ENCODE data around the gene NOCT.
"Not testable (repeated sequence)": the region's sequence is repeated elsewhere in the genome, so short reads cannot be mapped to it uniquely, and the experiment has no call there.

NOCT gene

GRCh38 chr4:139011225-139011950, 4.2 kb upstream of the NOCT start:
- no peak for DNase-seq (ENCODE audit: low read depth)

GRCh38 chr4:139014371-139015268, 961 bp upstream of the NOCT start:
- DNase-seq (ENCODE audit: low read depth) = no peak

DNA sequence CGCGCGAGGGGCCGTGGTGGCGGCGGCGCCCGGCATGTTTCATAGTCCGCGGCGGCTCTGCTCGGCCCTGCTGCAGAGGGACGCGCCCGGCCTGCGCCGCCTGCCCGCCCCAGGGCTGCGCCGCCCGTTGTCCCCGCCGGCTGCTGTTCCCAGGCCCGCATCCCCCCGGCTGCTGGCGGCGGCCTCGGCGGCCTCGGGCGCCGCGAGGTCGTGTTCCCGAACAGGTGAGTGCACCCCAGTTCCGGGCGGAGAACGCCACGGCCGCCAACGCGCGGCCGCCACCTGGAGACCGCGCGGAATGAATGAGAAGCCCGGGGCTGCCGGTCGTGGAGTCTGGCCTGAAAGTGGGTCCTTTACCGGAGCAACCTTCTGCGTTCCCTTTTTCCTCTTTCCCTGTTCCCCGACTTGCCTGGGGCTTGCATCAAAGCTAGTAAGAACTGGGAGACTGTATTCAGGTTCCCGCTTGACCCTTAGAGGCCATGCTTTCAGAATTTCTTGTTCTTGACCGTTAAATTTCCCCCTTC, 429 bp downstream of the NOCT start:
- DNase-seq (ENCODE audit: low read depth) = no peak

DNA sequence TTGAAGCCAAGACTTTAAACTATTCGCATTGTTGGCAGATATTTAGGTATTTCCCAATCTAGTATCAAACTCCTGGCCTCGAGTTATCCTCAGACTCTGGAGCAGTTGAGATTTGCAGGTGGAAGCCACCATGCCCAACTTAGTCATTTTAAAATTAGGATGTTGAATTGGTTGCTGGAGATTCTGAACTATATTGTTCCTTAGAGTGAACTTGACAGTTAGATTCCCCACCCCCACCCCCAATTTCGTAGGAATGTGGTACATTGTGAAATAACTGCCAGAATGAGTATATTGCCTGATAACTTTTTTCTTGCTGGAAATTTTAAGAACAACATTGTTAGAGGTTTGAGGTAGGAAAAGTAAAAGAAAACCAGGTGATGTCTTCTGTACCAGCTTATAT, 2.3 kb downstream of the NOCT start:
- no peak for DNase-seq (ENCODE audit: low read depth)

DNA sequence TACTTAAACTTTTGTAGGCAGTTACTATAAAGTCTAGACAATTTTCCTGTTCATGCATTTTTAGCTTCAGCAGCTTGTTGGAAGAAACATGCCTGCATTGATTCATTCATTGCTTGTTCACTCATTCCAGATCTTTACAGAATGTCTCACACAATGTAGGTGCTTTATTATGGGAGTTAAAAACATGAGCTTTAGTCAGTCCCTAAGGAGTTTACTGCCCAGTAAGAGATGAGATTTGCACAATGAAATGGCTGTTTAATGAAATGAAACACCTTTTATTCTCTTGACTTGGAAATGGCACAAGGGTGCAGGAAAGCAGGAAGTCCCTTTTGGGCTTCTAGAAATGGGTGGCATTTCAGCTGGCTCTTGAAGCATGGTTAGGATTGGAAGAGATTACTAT, 2.9 kb downstream of the NOCT start:
- DNase-seq (ENCODE audit: low read depth) = no peak

- no peak for DNase-seq (ENCODE audit: low read depth)
Measured at GRCh38 chr4:139018971-139019758, 3.6 kb downstream of the NOCT start.

DNA sequence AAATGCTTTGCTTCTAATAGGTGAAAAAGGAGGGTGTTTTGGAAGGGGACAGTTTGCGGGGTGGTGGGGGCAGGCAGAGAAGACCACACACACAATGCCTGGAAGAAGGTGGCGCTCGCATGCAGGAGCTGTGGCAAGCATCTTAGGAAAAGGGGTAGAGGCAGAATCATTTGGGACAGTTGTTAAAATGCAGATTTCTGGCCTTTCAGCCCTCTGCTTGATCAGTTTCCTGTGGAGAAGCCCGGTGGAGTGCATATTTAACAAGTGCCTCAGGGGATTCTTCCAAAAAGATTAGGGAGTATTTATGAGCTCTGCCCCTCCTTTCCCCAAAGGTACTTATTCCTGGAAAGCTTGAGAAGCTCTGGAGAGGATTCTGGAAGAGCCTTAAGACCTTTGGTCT, 4.8 kb downstream of the NOCT start:
- no peak for DNase-seq (ENCODE audit: low read depth)

DNA sequence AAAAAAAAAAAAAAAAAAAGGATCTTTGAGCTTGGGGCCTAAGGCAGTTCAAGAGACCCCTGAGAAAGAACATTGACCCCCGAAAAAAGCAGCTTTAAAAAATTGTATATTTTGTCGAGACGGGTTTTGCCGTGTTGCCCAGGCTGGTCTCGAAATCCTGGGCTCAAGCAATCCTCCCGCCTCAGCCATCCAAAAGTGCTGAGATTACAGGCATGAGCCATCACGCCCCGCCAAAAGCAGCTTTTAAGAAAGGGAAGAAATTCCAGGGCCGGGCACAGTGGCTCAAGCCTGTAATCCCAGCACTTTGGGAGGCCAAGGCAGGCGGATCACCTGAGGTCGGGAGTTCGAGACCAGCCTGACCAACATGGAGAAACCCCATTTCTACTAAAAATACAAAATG, 5.5 kb downstream of the NOCT start:
- DNase-seq (ENCODE audit: low read depth) = not testable (repeated sequence)

DNA sequence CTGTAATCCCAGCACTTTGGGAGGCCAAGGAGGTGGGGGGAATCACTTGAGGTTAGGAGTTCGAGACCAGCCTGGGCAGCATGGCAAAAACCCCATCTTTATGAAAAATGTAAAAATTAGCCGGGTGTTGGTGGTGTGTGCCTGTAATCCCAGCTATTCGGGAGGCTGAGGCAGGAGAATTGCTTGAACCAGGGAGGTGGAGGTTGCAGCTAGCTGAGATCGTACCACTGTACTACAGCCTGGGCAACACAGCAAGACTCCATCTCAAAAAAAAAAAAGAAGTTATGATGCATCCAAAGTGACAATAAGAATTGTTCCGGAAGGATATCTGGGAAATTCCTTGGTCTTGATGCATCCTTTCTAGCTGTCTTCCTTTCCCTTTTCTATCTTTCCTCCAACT, 7.3 kb downstream of the NOCT start:
- no peak for DNase-seq (ENCODE audit: low read depth)

GRCh38 chr4:139024686-139025085, 9.1 kb downstream of the NOCT start:
- DNase-seq (ENCODE audit: low read depth) = no peak

- DNase-seq (ENCODE audit: low read depth) = no peak
Measured at GRCh38 chr4:139025841-139026240, 10.3 kb downstream of the NOCT start.

DNA sequence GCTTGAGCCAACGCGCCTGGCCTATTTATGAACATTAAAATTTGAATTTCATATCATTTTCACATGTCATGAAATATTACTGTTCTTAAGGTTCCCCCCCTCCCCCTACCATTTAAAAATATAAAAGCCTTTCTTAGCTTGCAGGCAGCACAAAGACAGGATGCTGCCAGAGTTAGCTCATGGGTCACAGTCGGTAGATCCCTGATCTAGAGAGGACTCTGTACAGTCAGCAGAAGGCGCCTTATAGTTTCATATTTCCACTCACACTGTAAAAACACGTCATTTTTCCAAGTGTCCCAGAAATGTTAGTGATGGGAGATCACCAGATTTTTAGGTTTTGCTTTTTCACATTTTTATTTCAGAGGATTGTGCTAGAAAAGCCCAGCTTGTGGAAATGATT, 12.2 kb downstream of the NOCT start:
- DNase-seq (ENCODE audit: low read depth) = no peak

DNA sequence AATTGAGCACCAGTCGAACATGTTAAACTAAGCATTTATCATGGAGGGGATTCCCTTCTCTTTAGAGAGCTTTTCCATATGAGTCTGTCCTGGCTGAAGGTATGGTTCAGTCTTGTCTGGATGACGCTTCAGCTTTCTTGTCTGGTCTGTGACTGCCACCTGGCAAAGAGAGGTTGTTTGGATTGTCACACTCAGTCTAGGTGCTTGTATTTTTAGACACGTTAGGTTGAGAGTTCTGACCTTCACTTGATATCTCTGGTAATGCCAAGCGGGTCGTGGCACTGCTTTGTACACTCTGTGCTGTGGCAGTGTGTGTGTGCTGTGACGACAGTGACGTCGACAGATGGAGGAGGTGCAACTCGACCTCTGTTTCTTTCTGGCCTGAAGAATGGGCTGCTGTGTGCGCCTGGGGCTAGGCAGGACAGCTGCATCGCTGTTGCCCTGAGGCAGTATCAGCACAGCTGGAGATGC, 12.6 kb downstream of the NOCT start:
- no peak for DNase-seq (ENCODE audit: low read depth)

DNA sequence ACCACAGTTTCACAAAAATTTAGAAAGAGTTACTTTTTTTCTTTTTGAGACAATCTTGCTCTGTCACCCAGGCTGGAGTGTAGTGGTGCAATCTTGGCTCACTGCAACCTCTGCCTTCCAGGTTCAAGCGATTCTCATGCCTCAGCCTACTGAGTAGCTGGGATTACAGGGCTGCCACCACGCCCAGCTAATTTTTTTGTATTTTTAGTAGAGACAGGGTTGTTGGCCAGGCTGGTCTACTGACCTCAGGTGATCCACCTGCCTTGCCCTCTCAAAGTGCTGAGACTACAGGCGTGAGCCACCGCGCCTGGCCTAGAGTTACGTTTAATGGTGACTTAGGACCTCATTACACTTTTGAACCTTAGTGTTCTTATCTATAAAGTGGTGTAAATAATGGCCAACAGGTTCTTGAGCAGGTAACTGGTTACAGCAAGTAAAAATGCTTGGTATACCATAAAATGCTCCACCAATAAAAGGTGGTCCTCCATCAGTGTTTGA, 14.3 kb downstream of the NOCT start:
- DNase-seq (ENCODE audit: low read depth) = not testable (repeated sequence)

- peak; percentile 71 for DNase-seq (ENCODE audit: low read depth)
Measured at GRCh38 chr4:139030614-139031235, 15.1 kb downstream of the NOCT start.

DNA sequence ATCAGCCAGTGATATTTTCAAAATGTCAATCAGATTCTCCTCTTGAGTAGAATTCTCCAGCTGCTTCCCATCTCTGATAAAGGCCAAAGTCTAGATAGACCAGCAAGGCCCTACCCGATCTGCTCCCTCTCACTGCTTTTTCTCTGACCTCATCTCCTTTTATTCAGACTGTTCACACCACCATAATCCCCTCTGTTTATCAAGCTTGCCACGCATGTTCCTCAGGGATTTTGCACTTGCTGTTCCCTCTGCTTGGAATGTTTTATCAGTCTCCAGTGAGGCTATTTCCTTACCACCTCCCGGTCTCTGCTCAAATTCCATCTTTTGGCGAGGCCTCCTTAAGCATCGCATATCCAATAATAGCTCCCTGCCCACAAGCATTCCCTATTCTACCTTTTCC, 20.1 kb downstream of the NOCT start:
- no peak for DNase-seq (ENCODE audit: low read depth)

GRCh38 chr4:139036885-139037284, 21.3 kb downstream of the NOCT start:
- no peak for DNase-seq (ENCODE audit: low read depth)

DNA sequence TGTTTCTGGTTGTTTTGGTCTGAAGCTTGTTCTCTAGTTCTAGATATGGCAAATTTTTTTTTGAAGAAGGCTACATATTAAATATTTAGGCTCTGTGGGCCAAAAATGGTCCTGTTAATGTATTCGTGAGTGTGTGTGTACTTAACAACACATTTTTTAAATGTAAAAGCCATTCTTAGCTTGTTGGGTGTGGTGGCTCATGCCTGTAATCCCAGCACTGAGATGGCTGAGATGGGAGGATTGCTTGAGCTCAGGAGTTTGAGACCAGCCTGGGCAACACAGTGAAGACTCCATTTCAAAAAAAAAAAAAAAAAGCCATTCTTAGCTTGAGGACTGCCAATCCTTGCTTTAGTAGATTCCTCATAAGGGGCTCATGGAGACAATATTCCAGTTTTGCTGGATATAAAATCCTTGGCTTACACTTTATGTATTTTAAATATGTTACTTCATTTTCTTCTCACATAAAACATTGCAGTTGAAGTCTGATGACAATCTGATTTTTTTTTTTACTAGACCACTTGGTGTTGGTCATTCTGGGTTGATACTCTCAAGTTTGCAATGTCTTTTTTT, 23.4 kb downstream of the NOCT start:
- no peak for DNase-seq (ENCODE audit: low read depth)

GRCh38 chr4:139042981-139043460, 27.4 kb downstream of the NOCT start:
- DNase-seq (ENCODE audit: low read depth) = no peak

GRCh38 chr4:139044291-139044690, 28.7 kb downstream of the NOCT start:
- no peak for DNase-seq (ENCODE audit: low read depth)

DNA sequence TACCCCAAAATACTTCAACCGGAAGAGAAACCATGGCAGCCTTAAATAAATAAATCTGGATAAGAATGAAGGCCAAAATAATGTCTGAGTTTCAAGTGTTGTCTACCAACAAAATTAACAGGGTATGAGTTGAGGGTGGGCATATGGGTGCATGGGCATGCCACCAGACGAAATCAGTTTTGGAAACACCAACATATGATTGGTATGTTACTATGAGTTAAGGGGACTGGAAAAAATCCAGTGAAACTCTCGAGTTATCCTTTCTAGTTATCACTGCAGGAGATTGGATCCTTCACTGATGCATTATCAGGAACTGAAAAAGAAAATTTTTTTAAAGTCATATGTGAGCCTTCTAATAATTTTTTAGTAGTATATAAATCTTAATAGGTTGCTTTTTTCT, 32.4 kb downstream of the NOCT start:
- no peak for DNase-seq (ENCODE audit: low read depth)
